ENCODE results near the gene C1orf174. TPM values are rescaled to one million over a fixed set of nuclear protein-coding genes. Genes with fewer than 3 reads are reported as not detected.

C1orf174 gene
- total RNA-seq, 1 experiment from 2014 or later, result 59.1 TPM

GRCh38 chr1:3852711-3853485 is 47.2 kb downstream of the C1orf174 start:
- no peak for DNase-seq (ENCODE audit: low spot score)
- in situ Hi-C loops (cut with HindIII; ENCODE audit: low sequenced_read_pairs), result no loop called here

- in situ Hi-C loops (cut with HindIII; ENCODE audit: low sequenced_read_pairs), result no loop called here
- DNase-seq (ENCODE audit: low spot score), result no peak
These were observed 48.0 kb downstream of the C1orf174 start for GRCh38 chr1:3852091-3852490.

- in situ Hi-C loops (cut with HindIII; ENCODE audit: low sequenced_read_pairs), result no loop called here
- no peak for DNase-seq (ENCODE audit: low spot score)
These were observed 48.8 kb downstream of the C1orf174 start for GRCh38 chr1:3851292-3851691.

- in situ Hi-C loops (cut with HindIII; ENCODE audit: low sequenced_read_pairs), result no loop called here
- no peak for DNase-seq (ENCODE audit: low spot score)
These were observed 49.2 kb downstream of the C1orf174 start for GRCh38 chr1:3850857-3851256.

GRCh38 chr1:3847081-3847480 is 53.0 kb downstream of the C1orf174 start:
- DNase-seq (ENCODE audit: low spot score), result no peak
- in situ Hi-C loops (cut with HindIII; ENCODE audit: low sequenced_read_pairs), result no loop called here

GRCh38 chr1:3846541-3846940 is 53.5 kb downstream of the C1orf174 start:
- in situ Hi-C loops (cut with HindIII; ENCODE audit: low sequenced_read_pairs), result no loop called here
- DNase-seq (ENCODE audit: low spot score), result no peak

- no peak for DNase-seq (ENCODE audit: low spot score)
- in situ Hi-C loops (cut with HindIII; ENCODE audit: low sequenced_read_pairs), result no loop called here
These were observed 57.2 kb downstream of the C1orf174 start for GRCh38 chr1:3842912-3843311.

- no peak for DNase-seq (ENCODE audit: low spot score)
- in situ Hi-C loops (cut with HindIII; ENCODE audit: low sequenced_read_pairs), result no loop called here
These were observed 58.6 kb downstream of the C1orf174 start for GRCh38 chr1:3841491-3841890.

Other genes starting within 250 kb of the C1orf174 start
- gene TP73, start 247.8 kb downstream of the C1orf174 start, total RNA-seq (2014; rRNA removed; shearing (Covaris generic)), result 0.86 and 2.4 TPM in 2 replicates
- gene CCDC27, start 147.8 kb downstream of the C1orf174 start, total RNA-seq (2014; rRNA removed; shearing (Covaris generic)), result not detected in 2 replicates
- 20.1 and 26.6 TPM in 2 replicates for gene SMIM1, start 127.5 kb downstream of the C1orf174 start, total RNA-seq (2014; rRNA removed; shearing (Covaris generic))
- gene LRRC47, start 103.8 kb downstream of the C1orf174 start, total RNA-seq (2014; rRNA removed; shearing (Covaris generic)), result 35.4 and 41.8 TPM in 2 replicates
- gene CEP104, start 43.1 kb downstream of the C1orf174 start, total RNA-seq (2014; rRNA removed; shearing (Covaris generic)), result 6.0 and 17.5 TPM in 2 replicates
- gene DFFB, start 42.8 kb downstream of the C1orf174 start, total RNA-seq (2014; rRNA removed; shearing (Covaris generic)), result 7.6 and 10.0 TPM in 2 replicates